T-cell (primary cell): Measurements from ENCODE around the gene CD300LF. TPM values are rescaled to one million over a fixed set of nuclear protein-coding genes. Genes with fewer than 3 reads are reported as not detected.

Experiments
- ATAC-seq, 4 experiments: fragments of 200-7000 bp in 3 of 4; fragments of 150-1000 bp in 1 of 4; cut with Tn5 transposase; replicated peaks in 1 of 4; 1 replicate in 3 of 4; 2 replicates in 1 of 4; pipeline ENCODE4 v1.10.0; 2021; ENCODE audit warnings: moderate library complexity in 3 of 4, mild to moderate bottlenecking in 2 of 4, moderate number of reproducible peaks in 1 of 4
- CTCF ChIA-PET, 2 donors: fragments of 300-600 bp; sonication (Branson Sonifier 250); formaldehyde crosslinking; loops; one replicate each; lab custom pipeline; 2022; ENCODE audit warnings: antibody characterized with exemption in 2 of 2; lab: Charles Lee
- POLR2A ChIA-PET, 2 donors: fragments of 300-600 bp; sonication (Branson Sonifier 250); formaldehyde crosslinking; loops; one replicate each; lab custom pipeline; 2022; ENCODE audit warnings: antibody characterized with exemption in 2 of 2; lab: Charles Lee
- DNase-seq, 35 experiments: peaks; one replicate each; pipeline versions ENCODE4 v3.0.0 to v3.0.0-alpha.2; 2013 to 2023
- H3K27ac ChIP-seq: one replicate; pipeline ENCODE4 v1.5.1; 2013; ENCODE audit warnings: low read length
- H3K27me3 ChIP-seq, 2 experiments: replicated peaks in 1 of 2; 1 replicate in 1 of 2; 2 replicates in 1 of 2; pipeline versions ENCODE4 v1.6.1 to v1.7.0; 2013; ENCODE audit warnings: low read length in 1 of 2, mixed read lengths in 1 of 2; ENCODE audit not compliant: control insufficient read depth in 2 of 2, insufficient read depth in 2 of 2; ENCODE audit errors: extremely low read depth in 1 of 2
- H3K36me3 ChIP-seq, 2 donors: 1 replicate in 1 of 2; 2 replicates in 1 of 2; pipeline versions ENCODE4 v1.6.1 to v1.7.0; 2013; ENCODE audit warnings: low read length in 1 of 2; ENCODE audit not compliant: control insufficient read depth in 2 of 2, insufficient read depth in 1 of 2; ENCODE audit errors: extremely low read depth in 1 of 2
- H3K4me1 ChIP-seq, 2 experiments: 1 replicate in 1 of 2; 2 replicates in 1 of 2; pipeline versions ENCODE4 v1.6.1 to v1.7.0; 2013; ENCODE audit warnings: low read length in 2 of 2, mixed read lengths in 1 of 2; ENCODE audit not compliant: insufficient read depth in 2 of 2, control insufficient read depth in 1 of 2; ENCODE audit errors: extremely low read depth in 1 of 2
- H3K4me3 ChIP-seq, 2 donors: 1 replicate in 1 of 2; 2 replicates in 1 of 2; pipeline versions ENCODE4 v1.5.1 to v1.7.0; 2013; ENCODE audit warnings: mild to moderate bottlenecking in 2 of 2, low read length in 1 of 2, moderate library complexity in 1 of 2; ENCODE audit not compliant: control insufficient read depth in 1 of 2; ENCODE audit errors: extremely low read depth in 1 of 2
- H3K9me3 ChIP-seq: 2 replicates; pipeline ENCODE4 v1.7.0; 2013
- H3K27ac Mint-ChIP-seq, 2 donors: one replicate each; pipeline ENCODE4 v1.8.0; 2020 to 2021; ENCODE audit warnings: mild to moderate bottlenecking in 2 of 2, mixed read lengths in 2 of 2
- H3K27me3 Mint-ChIP-seq, 2 donors: one replicate each; pipeline ENCODE4 v1.8.0; 2021 to 2022; ENCODE audit warnings: mixed read lengths in 2 of 2
- H3K36me3 Mint-ChIP-seq: one replicate; pipeline ENCODE4 v1.8.0; 2021; ENCODE audit warnings: mixed read lengths
- H3K4me1 Mint-ChIP-seq, 3 donors: one replicate each; pipeline ENCODE4 v1.8.0; 2020 to 2022; ENCODE audit warnings: mixed read lengths in 3 of 3, mild to moderate bottlenecking in 1 of 3
- H3K4me3 Mint-ChIP-seq, 3 donors: one replicate each; pipeline ENCODE4 v1.8.0; 2020 to 2022; ENCODE audit warnings: mild to moderate bottlenecking in 3 of 3, mixed read lengths in 3 of 3, moderate library complexity in 3 of 3
- H3K9me3 Mint-ChIP-seq, 3 donors: one replicate each; pipeline ENCODE4 v1.8.0; 2020 to 2022; ENCODE audit warnings: mixed read lengths in 3 of 3
- WGBS: methylation state at CpG from one replicate; pipeline ENCODE4 v1.1.5; 2013; ENCODE audit warnings: missing lambda C conversion rate; ENCODE audit not compliant: insufficient coverage; 5-methylcytosine and 5-hydroxymethylcytosine counted together
- total RNA-seq, 35 experiments: library from RNA in 6 of 35; stranded (reverse) in 6 of 35; fragments of 120-200 nt in 1 of 35; gene quantifications; one replicate each; pipeline versions ENCODE4 v1.2.1 to v1.2.4 and lab custom pipeline; 2013 to 2026

CD300LF gene
- total RNA-seq, 5 donors from 2014 or later (not counting 1 experiment from before 2014, with no cell fraction given), result 0.25 TPM; not detected in 4

GRCh38 chr17:74730491-74731346 lies 18.0 kb upstream of the CD300LF start:
- H3K27ac ChIP-seq, result no peak overlapping the region
- H3K27me3 ChIP-seq, result no peaks in the 10 kb centered on the region
- POLR2A ChIA-PET, result no interaction called here
- peaks cover 8 to 24% (median 17%) of the 10 kb centered on the region in 3 donors for H3K4me1 Mint-ChIP-seq
- H3K36me3 Mint-ChIP-seq, result no peaks in the 10 kb centered on the region
- peak in 33 of 35 experiments; percentile 38 to 78 (median 53) for DNase-seq
- CTCF ChIA-PET, result no interaction called here
- H3K9me3 Mint-ChIP-seq, result no peaks in the 10 kb centered on the region
- ATAC-seq, result peak; percentile 84 to 98 (median 94)
- H3K36me3 ChIP-seq, result no peaks in the 10 kb centered on the region
- H3K4me3 Mint-ChIP-seq, result peak overlapping the region in 1 of 3 donors; percentile 10
- no peak overlapping the region for H3K4me3 ChIP-seq
- 55% methylated on average over 12 of the region's 16 CpGs for WGBS
- peaks cover 0 to 46% of the 10 kb centered on the region in 2 experiments for H3K4me1 ChIP-seq
- no peaks in the 10 kb centered on the region for H3K27me3 Mint-ChIP-seq
- H3K27ac Mint-ChIP-seq, result peak overlapping the region; percentile 4 to 54
- H3K9me3 ChIP-seq, result no peaks in the 10 kb centered on the region

- no peaks in the 10 kb centered on the region for H3K9me3 ChIP-seq
- H3K4me1 ChIP-seq, result peaks cover 0 to 45% of the 10 kb centered on the region in 2 experiments
- ATAC-seq (no peak), DNase-seq (no peak)
- WGBS, result 100% methylated on average over 6 of the region's 15 CpGs
- ChIA-PET POLR2A (no interaction called here), CTCF (no interaction called here)
- no peaks in the 10 kb centered on the region for H3K27me3 Mint-ChIP-seq
- H3K9me3 Mint-ChIP-seq, result no peaks in the 10 kb centered on the region
- no peak overlapping the region for H3K27ac ChIP-seq
- H3K4me3 Mint-ChIP-seq, result no peak overlapping the region
- no peaks in the 10 kb centered on the region for H3K27me3 ChIP-seq
- peaks cover 5 to 23% (median 17%) of the 10 kb centered on the region in 3 donors for H3K4me1 Mint-ChIP-seq
- H3K36me3 Mint-ChIP-seq, result no peaks in the 10 kb centered on the region
- no peak overlapping the region for H3K27ac Mint-ChIP-seq
- no peaks in the 10 kb centered on the region for H3K36me3 ChIP-seq
- no peak overlapping the region for H3K4me3 ChIP-seq
These were observed 17.1 kb upstream of the CD300LF start for GRCh38 chr17:74729866-74730265.

GRCh38 chr17:74729368-74729767 lies 16.6 kb upstream of the CD300LF start:
- H3K9me3 ChIP-seq, result no peaks in the 10 kb centered on the region
- H3K4me1 Mint-ChIP-seq, result peaks cover 0 to 19% (median 17%) of the 10 kb centered on the region in 3 donors
- 93% methylated on average over 3 of the region's 5 CpGs for WGBS
- H3K4me3 Mint-ChIP-seq, result no peak overlapping the region
- ChIA-PET POLR2A (no interaction called here), CTCF (no interaction called here)
- H3K4me1 ChIP-seq, result peaks cover 0 to 42% of the 10 kb centered on the region in 2 experiments
- ATAC-seq, result no peak
- H3K36me3 ChIP-seq, result no peaks in the 10 kb centered on the region
- H3K27ac ChIP-seq, result no peak overlapping the region
- H3K27me3 Mint-ChIP-seq, result no peaks in the 10 kb centered on the region
- H3K27ac Mint-ChIP-seq, result no peak overlapping the region
- no peak overlapping the region for H3K4me3 ChIP-seq
- H3K36me3 Mint-ChIP-seq, result no peaks in the 10 kb centered on the region
- no peaks in the 10 kb centered on the region for H3K27me3 ChIP-seq
- H3K9me3 Mint-ChIP-seq, result no peaks in the 10 kb centered on the region
- no peak for DNase-seq

- H3K4me3 Mint-ChIP-seq, result no peak overlapping the region
These were observed 16.0 kb upstream of the CD300LF start for GRCh38 chr17:74728702-74729075.

GRCh38 chr17:74728033-74728701 lies 15.4 kb upstream of the CD300LF start:
- Histone ChIP-seq H3K4me1 (peaks cover 0 to 34% of the 10 kb centered on the region in 2 experiments), H3K27ac (no peak overlapping the region), H3K36me3 (no peaks in the 10 kb centered on the region), H3K9me3 (no peaks in the 10 kb centered on the region), H3K4me3 (no peak overlapping the region), H3K27me3 (no peaks in the 10 kb centered on the region)
- ChIA-PET POLR2A (no interaction called here), CTCF (no interaction called here)
- Mint-ChIP-seq H3K4me3 (no peak overlapping the region), H3K27me3 (no peaks in the 10 kb centered on the region), H3K36me3 (no peaks in the 10 kb centered on the region), H3K9me3 (no peaks in the 10 kb centered on the region), H3K4me1 (peaks cover 0 to 17% (median 16%) of the 10 kb centered on the region in 3 donors), H3K27ac (no peak overlapping the region)
- ATAC-seq (no peak), DNase-seq (no peak)
- WGBS, result 97% methylated on average over 3 of the region's 3 CpGs

More at GRCh38 chr17:74728702-74729075, 16.0 kb upstream of the CD300LF start:
- Histone ChIP-seq H3K36me3 (no peaks in the 10 kb centered on the region), H3K9me3 (no peaks in the 10 kb centered on the region), H3K4me3 (no peak overlapping the region), H3K27ac (no peak overlapping the region), H3K27me3 (no peaks in the 10 kb centered on the region), H3K4me1 (peaks cover 0 to 38% of the 10 kb centered on the region in 2 experiments)
- ChIA-PET POLR2A (no interaction called here), CTCF (no interaction called here)
- DNase-seq, result no peak
- H3K27me3 Mint-ChIP-seq, result no peaks in the 10 kb centered on the region
- ATAC-seq, result no peak
- no peaks in the 10 kb centered on the region for H3K9me3 Mint-ChIP-seq
- peaks cover 0 to 17% (median 16%) of the 10 kb centered on the region in 3 donors for H3K4me1 Mint-ChIP-seq
- no peak overlapping the region for H3K27ac Mint-ChIP-seq
- H3K36me3 Mint-ChIP-seq, result no peaks in the 10 kb centered on the region
- WGBS, result 96% methylated on average over 3 of the region's 3 CpGs

- Mint-ChIP-seq H3K4me1 (peaks cover 0 to 2% (median 2%) of the 10 kb centered on the region in 3 donors), H3K9me3 (no peaks in the 10 kb centered on the region), H3K4me3 (no peak overlapping the region), H3K27ac (no peak overlapping the region), H3K27me3 (no peaks in the 10 kb centered on the region), H3K36me3 (no peaks in the 10 kb centered on the region)
- ChIA-PET CTCF (interaction anchor here in 1 of 2 donors (0.5 kb wide), 1 partner anchor 49 kb away, joined by 7 read pairs; no protein-coding TSS in a partner anchor), POLR2A (interaction anchor here in 1 of 2 donors (1.3 kb wide), 1 partner anchor 11 kb away, joined by 4 read pairs; no protein-coding TSS in a partner anchor)
- Histone ChIP-seq H3K36me3 (no peaks in the 10 kb centered on the region), H3K9me3 (no peaks in the 10 kb centered on the region), H3K4me1 (peaks cover 0 to 12% of the 10 kb centered on the region in 2 experiments), H3K27me3 (no peaks in the 10 kb centered on the region), H3K27ac (no peak overlapping the region), H3K4me3 (no peak overlapping the region)
- ATAC-seq, result no peak
- whole genome bisulfite sequencing, result 100% methylated on average over 1 of the region's 3 CpGs
- DNase-seq, result no peak
These were observed 12.4 kb upstream of the CD300LF start for GRCh38 chr17:74725111-74725510.
